K562 (cell line): ENCODE data around the gene KIAA0319L. TPM values are rescaled to one million over a fixed set of nuclear protein-coding genes. Genes with fewer than 3 reads are reported as not detected.

ENCODE experiments used
- ARID1B ChIP-seq: fragments of 450-650 bp; IDR thresholded peaks from 2 replicates; pipeline ENCODE4 v1.6.1; 2016; ENCODE audit warnings: antibody characterized with exemption, mild to moderate bottlenecking, inconsistent platforms
- ATF1 ChIP-seq, 2 experiments: fragments of 450-650 bp in 1 of 2; IDR thresholded peaks; 2 replicates each; pipeline ENCODE4 v1.6.1; 2016; ENCODE audit warnings: missing compliant biosample characterization in 1 of 2, missing genetic modification characterization in 1 of 2
- BCOR ChIP-seq: fragments of 450-650 bp; IDR thresholded peaks from 2 replicates; pipeline ENCODE4 v1.6.1; 2016
- ETV1 ChIP-seq: fragments of 450-650 bp; conservative IDR thresholded peaks from 2 replicates; pipeline ENCODE4 v1.6.1; 2016; ENCODE audit warnings: missing genetic modification characterization, control low read depth, low read depth, missing compliant biosample characterization
- FOXP1 ChIP-seq: sonication (generic); formaldehyde crosslinking; IDR thresholded peaks from 2 replicates; pipeline ENCODE4 v1.8.0; 2022; ENCODE audit warnings: mild to moderate bottlenecking, missing genetic modification reagents
- HNRNPK ChIP-seq: fragments of 200-400 bp; formaldehyde crosslinking; IDR thresholded peaks from one replicate; pipeline ENCODE4 v1.6.1; 2018; ENCODE audit warnings: mild to moderate bottlenecking, low read depth, low read length; ENCODE audit not compliant: poor library complexity, severe bottlenecking
- MCM5 ChIP-seq: fragments of 450-650 bp; IDR thresholded peaks from 2 replicates; pipeline ENCODE4 v1.6.1; 2016; ENCODE audit warnings: low read depth
- MEIS2 ChIP-seq: fragments of 450-650 bp; IDR thresholded peaks from 2 replicates; pipeline ENCODE4 v1.6.1; 2014; ENCODE audit warnings: mild to moderate bottlenecking; ENCODE audit not compliant: partially characterized antibody
- NR4A1 ChIP-seq, 2 experiments: fragments of 250-450 bp in 1 of 2; fragments of 450-650 bp in 1 of 2; sonication (Bioruptor Pico) in 1 of 2; IDR thresholded peaks; 2 replicates each; pipeline versions ENCODE4 v1.4.0 to v1.6.1; 2016 to 2020; ENCODE audit warnings: mild to moderate bottlenecking in 2 of 2, missing compliant biosample characterization in 1 of 2, missing genetic modification characterization in 1 of 2, moderate library complexity in 1 of 2
- NRF1 ChIP-seq, 2 experiments: fragments of 450-650 bp; IDR thresholded peaks in 1 of 2; conservative IDR thresholded peaks in 1 of 2; 2 replicates each; pipeline ENCODE4 v1.6.1; 2014; ENCODE audit warnings: mild to moderate bottlenecking in 2 of 2
- PHB ChIP-seq: fragments of 250-450 bp; sonication (Bioruptor Pico); IDR thresholded peaks from 2 replicates; pipeline ENCODE4 v1.5.0; 2021
- RHOXF2B ChIP-seq: fragments of 250-450 bp; sonication (Bioruptor Pico); conservative IDR thresholded peaks from 2 replicates; pipeline ENCODE4 v1.5.1; 2021
- RNF2 ChIP-seq: sonication (generic); IDR thresholded peaks from 2 replicates; pipeline ENCODE4 v1.6.1; 2016
- SNIP1 ChIP-seq: fragments of 450-650 bp; IDR thresholded peaks from 2 replicates; pipeline ENCODE4 v1.7.1; 2017; ENCODE audit warnings: low read depth, mild to moderate bottlenecking
- SREBF2 ChIP-seq: sonication (generic); formaldehyde crosslinking; IDR thresholded peaks from 2 replicates; pipeline ENCODE4 v1.4.0; 2020; ENCODE audit warnings: mild to moderate bottlenecking, missing genetic modification reagents
- STAT5B ChIP-seq: fragments of 250-450 bp; sonication (Bioruptor Pico); IDR thresholded peaks from 2 replicates; pipeline ENCODE4 v1.8.0; 2021; ENCODE audit warnings: mild to moderate bottlenecking, inconsistent platforms
- TAF7 ChIP-seq: fragments of 450-650 bp; IDR thresholded peaks from 2 replicates; pipeline ENCODE4 v1.6.1; 2016; ENCODE audit warnings: missing genetic modification characterization, missing compliant biosample characterization
- TEAD1 ChIP-seq, 2 experiments: fragments of 450-650 bp in 1 of 2; sonication (generic) in 1 of 2; formaldehyde crosslinking; IDR thresholded peaks; 2 replicates each; pipeline versions ENCODE4 v1.4.0 to v1.8.0; 2020 to 2022; ENCODE audit warnings: mild to moderate bottlenecking in 2 of 2, missing genetic modification reagents in 1 of 2
- THRAP3 ChIP-seq: fragments of 450-650 bp; IDR thresholded peaks from 2 replicates; pipeline ENCODE4 v1.6.1; 2016; ENCODE audit warnings: mild to moderate bottlenecking, inconsistent platforms, borderline replicate concordance
- YY1 ChIP-seq, 3 experiments: IDR thresholded peaks; 2 replicates each; pipeline ENCODE4 v1.6.1; 2011; ENCODE audit warnings: low read length in 2 of 3, mild to moderate bottlenecking in 2 of 3, moderate library complexity in 2 of 3, borderline replicate concordance in 1 of 3, control low read depth in 1 of 3, low read depth in 1 of 3; ENCODE audit not compliant: insufficient read depth in 3 of 3, insufficient replicate concordance in 2 of 3, control insufficient read depth in 1 of 3, insufficient read length in 1 of 3; ENCODE audit errors: extremely low read depth in 1 of 3
- ZNF133 ChIP-seq: fragments of 250-450 bp; sonication (Bioruptor Pico); IDR thresholded peaks from 2 replicates; pipeline ENCODE4 v1.4.0; 2020; ENCODE audit warnings: mild to moderate bottlenecking
- ZNF551 ChIP-seq: fragments of 250-450 bp; sonication (Bioruptor Pico); IDR thresholded peaks from 2 replicates; pipeline ENCODE4 v1.5.0; 2021; ENCODE audit warnings: mild to moderate bottlenecking, moderate library complexity
- ZNF583 ChIP-seq: fragments of 250-450 bp; sonication (Bioruptor Pico); IDR thresholded peaks from 2 replicates; pipeline ENCODE4 v1.4.0; 2020
- polyA plus RNA-seq, 8 experiments: library from polyadenylated mRNA; depleted of rRNA in 4 of 8; stranded (reverse) in 5 of 8; unstranded in 3 of 8; fragments of >200 nt; fragmentation: Nextera tagmentation in 2 of 8; fragmentation: Illumina TruSeq in 1 of 8; extraction: Ambion mirVana in 2 of 8; extraction: Trizol in 1 of 8; gene quantifications; 2 replicates each; pipeline versions ENCODE4 v1.2.1 to v1.2.3, GENCODE V29; 2011 to 2014; ENCODE audit warnings: inconsistent platforms in 1 of 8, missing spikeins in 1 of 8
- total RNA-seq, 7 experiments: library from RNA; depleted of rRNA in 6 of 7; stranded (reverse); fragments of >200 nt in 6 of 7; fragmentation: Illumina TruSeq in 2 of 7; extraction: Trizol in 2 of 7; gene quantifications; 2 replicates each; pipeline versions ENCODE4 v1.2.1 to v1.2.3, GENCODE V29; 2011 to 2021; ENCODE audit warnings: low replicate concordance in 1 of 7
- TF ChIP-seq, protein P1 (sequence below): sonication (generic); formaldehyde crosslinking; IDR thresholded peaks from 2 replicates; pipeline ENCODE4 v1.8.0; 2022; ENCODE audit warnings: missing genetic modification reagents, mild to moderate bottlenecking, borderline replicate concordance
- TF ChIP-seq, protein P2 (sequence below): fragments of 250-450 bp; sonication (Bioruptor Pico); IDR thresholded peaks from 2 replicates; pipeline ENCODE4 v1.4.0; 2020; ENCODE audit warnings: mild to moderate bottlenecking
- TF ChIP-seq, protein P3 (sequence below): fragments of 450-650 bp; IDR thresholded peaks from 2 replicates; pipeline ENCODE4 v1.6.1; 2016; ENCODE audit warnings: missing biosample characterization, missing genetic modification characterization

KIAA0319L gene
- total and polyA plus RNA-seq, 9 of the 15 experiments (the other 6 are each of a cell fraction or from before 2014, with no cell fraction given) = 2.4 to 51.7 (median 27.4) TPM

DNA sequence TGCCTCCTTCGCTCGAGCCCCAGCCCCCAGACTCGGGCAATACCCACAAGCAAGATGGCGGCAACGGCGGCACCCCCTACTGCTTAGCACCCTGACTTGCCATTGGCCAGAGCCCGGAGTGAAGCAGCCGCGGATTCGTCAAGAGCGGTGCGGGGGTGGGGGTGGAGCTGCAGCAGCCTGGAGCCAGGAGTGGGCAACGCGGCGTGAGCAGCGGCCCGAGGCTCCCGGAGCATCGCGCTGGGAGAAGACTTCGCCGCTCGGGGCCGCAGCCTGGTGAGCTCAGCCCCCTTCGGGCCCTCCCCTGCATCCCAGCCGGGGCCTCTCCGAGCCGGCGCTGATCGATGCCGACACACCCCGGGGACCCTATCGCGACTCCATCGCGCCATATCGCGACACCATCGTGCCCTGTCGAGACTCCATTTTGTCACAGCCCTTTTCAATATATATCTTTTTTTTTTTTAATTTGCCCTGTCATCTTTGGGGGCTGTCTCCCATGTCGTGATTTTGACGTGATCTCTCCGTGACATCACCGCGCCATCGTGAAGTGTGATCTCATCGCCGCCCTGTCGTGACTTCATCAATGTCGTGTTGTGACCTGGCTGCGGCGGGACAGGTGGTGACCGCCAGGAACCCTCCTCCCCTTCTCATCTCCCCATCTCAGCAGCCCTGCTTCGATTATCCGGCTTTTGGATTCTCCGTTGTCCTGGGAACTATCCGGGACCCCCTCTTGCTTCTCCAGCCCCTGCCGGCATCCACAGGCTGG lies 589 bp upstream of the KIAA0319L start, which contains the start of gene NCDN (continued):
- TF ChIP-seq ZNF583 (CRISPR knock-in tag) (peak; percentile 18; the same call in 1 of the 2 replicates), ZNF551 (CRISPR knock-in tag) (no peak), FOXP1 (CRISPR knock-in tag) (no peak), HNRNPK (no peak), ATF1 (CRISPR knock-in tag; IDR thresholded peaks at IDR 0.05) (peak; percentile 33; the same call in 1 of the 2 replicates), ATF1 (tag; IDR thresholded peaks at IDR 0.05) (peak; percentile 90), SNIP1 (peak; percentile 69; the same call in 1 of the 2 replicates), TEAD1 (CRISPR knock-in tag; IDR thresholded peaks at IDR 0.05) (peak in 1 of 2 experiments; percentile 55; a peak in 2 of 4 replicates), RHOXF2B (0 out of 2 replicates have a peak, but pooled peaks have one; percentile 32), NR4A1 (CRISPR knock-in tag; IDR thresholded peaks at IDR 0.05) (no peak), NR4A1 (tag; IDR thresholded peaks at IDR 0.05) (peak; percentile 73; the same call in 1 of the 2 replicates), ETV1 (no peak), STAT5B (CRISPR knock-in tag) (no peak), RNF2 (no peak), THRAP3 (peak; percentile 81; the same call in 1 of the 2 replicates), MCM5 (no peak), PHB (no peak), BCOR (no peak), SREBF2 (CRISPR knock-in tag) (no peak), ARID1B (peak; percentile 46; the same call in 1 of the 2 replicates), YY1 (IDR thresholded peaks at IDR 0.05; ENCODE audit: borderline replicate concordance in 1 of 3, control insufficient read depth in 1 of 3, extremely low read depth in 1 of 3, insufficient read depth in 3 of 3, insufficient read length in 1 of 3, insufficient replicate concordance in 2 of 3, low read depth in 1 of 3, low read length in 2 of 3) (peak; percentile 99 to 100 (median 99)), MEIS2 (no peak), NRF1 (conservative IDR thresholded peaks at IDR 0.05 in 1 of 2, IDR thresholded peaks at IDR 0.05 in 1 of 2) (peak in 1 of 2 experiments; percentile 75), ZNF133 (CRISPR knock-in tag) (no peak), TAF7 (tag) (peak; percentile 53; the same call in 1 of the 2 replicates)
- TF ChIP-seq, protein P1, sequence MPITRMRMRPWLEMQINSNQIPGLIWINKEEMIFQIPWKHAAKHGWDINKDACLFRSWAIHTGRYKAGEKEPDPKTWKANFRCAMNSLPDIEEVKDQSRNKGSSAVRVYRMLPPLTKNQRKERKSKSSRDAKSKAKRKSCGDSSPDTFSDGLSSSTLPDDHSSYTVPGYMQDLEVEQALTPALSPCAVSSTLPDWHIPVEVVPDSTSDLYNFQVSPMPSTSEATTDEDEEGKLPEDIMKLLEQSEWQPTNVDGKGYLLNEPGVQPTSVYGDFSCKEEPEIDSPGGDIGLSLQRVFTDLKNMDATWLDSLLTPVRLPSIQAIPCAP (CRISPR knock-in tag) = no peak
- TF ChIP-seq, protein P2, sequence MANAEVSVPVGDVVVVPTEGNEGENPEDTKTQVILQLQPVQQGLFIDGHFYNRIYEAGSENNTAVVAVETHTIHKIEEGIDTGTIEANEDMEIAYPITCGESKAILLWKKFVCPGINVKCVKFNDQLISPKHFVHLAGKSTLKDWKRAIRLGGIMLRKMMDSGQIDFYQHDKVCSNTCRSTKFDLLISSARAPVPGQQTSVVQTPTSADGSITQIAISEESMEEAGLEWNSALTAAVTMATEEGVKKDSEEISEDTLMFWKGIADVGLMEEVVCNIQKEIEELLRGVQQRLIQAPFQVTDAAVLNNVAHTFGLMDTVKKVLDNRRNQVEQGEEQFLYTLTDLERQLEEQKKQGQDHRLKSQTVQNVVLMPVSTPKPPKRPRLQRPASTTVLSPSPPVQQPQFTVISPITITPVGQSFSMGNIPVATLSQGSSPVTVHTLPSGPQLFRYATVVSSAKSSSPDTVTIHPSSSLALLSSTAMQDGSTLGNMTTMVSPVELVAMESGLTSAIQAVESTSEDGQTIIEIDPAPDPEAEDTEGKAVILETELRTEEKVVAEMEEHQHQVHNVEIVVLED (CRISPR knock-in tag) = no peak; the same call in 1 of the 2 replicates
- TF ChIP-seq, protein P3, sequence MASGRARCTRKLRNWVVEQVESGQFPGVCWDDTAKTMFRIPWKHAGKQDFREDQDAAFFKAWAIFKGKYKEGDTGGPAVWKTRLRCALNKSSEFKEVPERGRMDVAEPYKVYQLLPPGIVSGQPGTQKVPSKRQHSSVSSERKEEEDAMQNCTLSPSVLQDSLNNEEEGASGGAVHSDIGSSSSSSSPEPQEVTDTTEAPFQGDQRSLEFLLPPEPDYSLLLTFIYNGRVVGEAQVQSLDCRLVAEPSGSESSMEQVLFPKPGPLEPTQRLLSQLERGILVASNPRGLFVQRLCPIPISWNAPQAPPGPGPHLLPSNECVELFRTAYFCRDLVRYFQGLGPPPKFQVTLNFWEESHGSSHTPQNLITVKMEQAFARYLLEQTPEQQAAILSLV (tag) = no peak
